Panc1 (cell line): ENCODE results near the gene GPS2.

Experiments used
- CTCF ChIP-seq: fragments of 450-650 bp; IDR thresholded peaks from 2 replicates; pipeline ENCODE4 v1.5.1; 2017; ENCODE audit warnings: mild to moderate bottlenecking
- POLR2AphosphoS5 ChIP-seq: IDR thresholded peaks from 2 replicates; pipeline ENCODE4 v1.6.1; 2012; ENCODE audit warnings: mild to moderate bottlenecking, low read depth, low read length, moderate library complexity
- SIN3A ChIP-seq: IDR thresholded peaks from 2 replicates; pipeline ENCODE4 v1.6.1; 2012; ENCODE audit warnings: low read depth, mild to moderate bottlenecking, low read length, moderate library complexity, borderline replicate concordance; ENCODE audit not compliant: insufficient read depth

- no peak for TF ChIP-seq CTCF
- no peak for TF ChIP-seq POLR2AphosphoS5
- no peak for TF ChIP-seq SIN3A
Observed at GRCh38 chr17:7318121-7318860, 3.1 kb upstream of the GPS2 start.
